ENCODE results near the gene PTPRT. TPM values are rescaled to one million over a fixed set of nuclear protein-coding genes. Genes with fewer than 3 reads are reported as not detected.

PTPRT gene
- total and polyA plus RNA-seq, 2 of the 13 experiments (the other 11 are each of a cell fraction or from before 2014, with no cell fraction given), result under 0.01 to 0.09 TPM

DNA sequence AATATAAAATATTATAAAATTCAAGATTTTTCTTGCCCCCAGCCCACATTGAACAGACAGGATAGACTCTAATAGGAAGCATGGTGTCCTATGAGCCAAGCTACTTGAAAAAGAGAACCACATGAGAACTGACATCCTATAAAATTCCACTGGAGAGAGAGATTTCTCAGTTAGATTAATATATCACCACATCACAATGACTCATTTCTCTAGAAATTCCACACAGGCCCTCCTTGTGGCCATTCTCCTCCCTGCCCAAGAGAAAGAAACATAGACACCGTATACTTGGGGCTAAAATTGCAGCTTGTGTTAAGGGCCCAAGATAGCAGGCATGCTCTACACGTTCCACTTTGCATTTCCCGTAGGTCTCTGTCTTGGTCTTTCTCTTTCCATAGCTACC lies 481.4 kb downstream of the PTPRT start:
- POLR2A ChIA-PET, result no interaction called here
- Histone ChIP-seq H3K9me3 (ENCODE audit: low read length) (peaks cover 95% of the 10 kb centered on the region), H3K4me2 (ENCODE audit: low read depth, low read length) (no peak overlapping the region), H3K27me3 (ENCODE audit: control insufficient read depth in 1 of 2, insufficient read depth in 2 of 2, low read length in 2 of 2) (no peaks in the 10 kb centered on the region), H3K27ac (ENCODE audit: extremely low read length, insufficient read depth, low read length) (no peak overlapping the region), H4K20me1 (ENCODE audit: insufficient read depth, low read length) (no peaks in the 10 kb centered on the region), H3K79me2 (ENCODE audit: insufficient read depth, low read length) (no peaks in the 10 kb centered on the region), H3K36me3 (replicated peaks in 1 of 2; ENCODE audit: control insufficient read depth in 1 of 2, insufficient read depth in 2 of 2, low read length in 2 of 2) (no peaks in the 10 kb centered on the region), H3K4me1 (ENCODE audit: insufficient read depth, low read length) (no peaks in the 10 kb centered on the region), H3K4me3 (replicated peaks in 1 of 3; ENCODE audit: insufficient read depth in 1 of 3, low read depth in 2 of 3, low read length in 3 of 3) (no peak overlapping the region), H2AFZ (ENCODE audit: low read length) (no peak overlapping the region), H3K9ac (ENCODE audit: insufficient read depth, low read depth, low read length) (no peak overlapping the region)
- no peak for DNase-seq (ENCODE audit: low spot score)
- no peak for ATAC-seq
- TF ChIP-seq ZKSCAN1 (IDR thresholded peaks at IDR 0.05; ENCODE audit: low read length) (no peak), SALL2 (CRISPR knock-in tag; IDR thresholded peaks at IDR 0.05) (no peak), ZNF282 (IDR thresholded peaks at IDR 0.05; ENCODE audit: partially characterized antibody) (no peak), CHCHD3 (CRISPR knock-in tag; IDR thresholded peaks at IDR 0.05) (no peak), IKZF4 (CRISPR knock-in tag; IDR thresholded peaks at IDR 0.05; ENCODE audit: borderline replicate concordance, low read depth, not compliant biosample characterization) (no peak)
- TF ChIP-seq, protein P1, sequence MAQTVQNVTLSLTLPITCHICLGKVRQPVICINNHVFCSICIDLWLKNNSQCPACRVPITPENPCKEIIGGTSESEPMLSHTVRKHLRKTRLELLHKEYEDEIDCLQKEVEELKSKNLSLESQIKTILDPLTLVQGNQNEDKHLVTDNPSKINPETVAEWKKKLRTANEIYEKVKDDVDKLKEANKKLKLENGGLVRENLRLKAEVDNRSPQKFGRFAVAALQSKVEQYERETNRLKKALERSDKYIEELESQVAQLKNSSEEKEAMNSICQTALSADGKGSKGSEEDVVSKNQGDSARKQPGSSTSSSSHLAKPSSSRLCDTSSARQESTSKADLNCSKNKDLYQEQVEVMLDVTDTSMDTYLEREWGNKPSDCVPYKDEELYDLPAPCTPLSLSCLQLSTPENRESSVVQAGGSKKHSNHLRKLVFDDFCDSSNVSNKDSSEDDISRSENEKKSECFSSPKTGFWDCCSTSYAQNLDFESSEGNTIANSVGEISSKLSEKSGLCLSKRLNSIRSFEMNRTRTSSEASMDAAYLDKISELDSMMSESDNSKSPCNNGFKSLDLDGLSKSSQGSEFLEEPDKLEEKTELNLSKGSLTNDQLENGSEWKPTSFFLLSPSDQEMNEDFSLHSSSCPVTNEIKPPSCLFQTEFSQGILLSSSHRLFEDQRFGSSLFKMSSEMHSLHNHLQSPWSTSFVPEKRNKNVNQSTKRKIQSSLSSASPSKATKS (CRISPR knock-in tag; IDR thresholded peaks at IDR 0.05), result no peak
- intact Hi-C loops (cut with micrococcal nuclease; ENCODE audit: unreplicated experiment) (no loop called here), in situ Hi-C loops (cut with HindIII; ENCODE audit: extremely low pct_ligation_motif_present, low pct_unique_long_range_greater_than_20kb) (no loop called here)
- CTCF ChIA-PET (ENCODE audit: low intra/inter-chr PET ratio, low total read pairs), result no interaction called here
- BruUV-seq (replicated peaks), result no TSS peak
- no peak for FAIRE-seq
- 13% methylated on average over 3 of the region's 3 CpGs for WGBS (ENCODE audit: low lambda C conversion rate)

DNA sequence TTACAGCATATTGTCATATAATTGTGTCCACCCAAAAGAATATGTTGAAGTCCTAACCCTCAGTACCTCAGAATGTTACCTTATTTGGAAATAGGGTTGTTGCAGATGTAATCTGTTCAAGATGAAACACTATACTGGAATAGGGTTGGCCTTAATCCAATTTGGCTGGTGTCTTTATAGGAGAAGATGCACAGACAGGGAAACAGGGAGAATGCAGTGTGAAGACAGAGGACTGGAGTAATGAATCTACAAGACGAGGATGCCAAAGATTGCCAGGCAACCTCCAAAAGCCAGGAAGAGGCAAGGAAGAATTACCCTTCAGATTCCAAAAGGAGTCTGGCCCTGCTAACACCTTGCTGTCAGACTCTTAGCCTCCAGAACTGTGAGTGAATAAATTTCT lies 482.9 kb downstream of the PTPRT start:
- H3K4me1 ChIP-seq (ENCODE audit: insufficient read depth, low read length), result no peaks in the 10 kb centered on the region
- H3K27ac ChIP-seq (ENCODE audit: extremely low read length, insufficient read depth, low read length), result no peak overlapping the region
- H4K20me1 ChIP-seq (ENCODE audit: insufficient read depth, low read length), result no peaks in the 10 kb centered on the region
- no peaks in the 10 kb centered on the region for H3K79me2 ChIP-seq (ENCODE audit: insufficient read depth, low read length)
- H3K9me3 ChIP-seq (ENCODE audit: low read length), result peaks cover 95% of the 10 kb centered on the region
- in situ Hi-C loops (cut with HindIII; ENCODE audit: extremely low pct_ligation_motif_present, low pct_unique_long_range_greater_than_20kb), result no loop called here
- H3K4me2 ChIP-seq (ENCODE audit: low read depth, low read length), result no peak overlapping the region
- POLR2A ChIA-PET, result no interaction called here
- no peak for DNase-seq (ENCODE audit: low spot score)
- no TSS peak for BruUV-seq (replicated peaks)
- ATAC-seq, result no peak
- CTCF ChIA-PET (ENCODE audit: low intra/inter-chr PET ratio, low total read pairs), result no interaction called here
- H3K9ac ChIP-seq (ENCODE audit: insufficient read depth, low read depth, low read length), result no peak overlapping the region
- H2AFZ ChIP-seq (ENCODE audit: low read length), result no peak overlapping the region
- no peaks in the 10 kb centered on the region for H3K36me3 ChIP-seq (replicated peaks in 1 of 2; ENCODE audit: control insufficient read depth in 1 of 2, insufficient read depth in 2 of 2, low read length in 2 of 2)
- FAIRE-seq, result no peak
- no peaks in the 10 kb centered on the region for H3K27me3 ChIP-seq (ENCODE audit: control insufficient read depth in 1 of 2, insufficient read depth in 2 of 2, low read length in 2 of 2)
- 0% methylated on average over 1 of the region's 1 CpG for WGBS (ENCODE audit: low lambda C conversion rate)
- intact Hi-C loops (cut with micrococcal nuclease; ENCODE audit: unreplicated experiment), result no loop called here
- H3K4me3 ChIP-seq (replicated peaks in 1 of 3; ENCODE audit: insufficient read depth in 1 of 3, low read depth in 2 of 3, low read length in 3 of 3), result no peak overlapping the region
- TF ChIP-seq ZNF143 (CRISPR knock-in tag; IDR thresholded peaks at IDR 0.05) (no peak), ZNF383 (CRISPR knock-in tag; IDR thresholded peaks at IDR 0.05; ENCODE audit: borderline replicate concordance) (no peak), MAFK (conservative IDR thresholded peaks at IDR 0.05 in 1 of 2, IDR thresholded peaks at IDR 0.05 in 1 of 2; ENCODE audit: low read length in 2 of 2) (no peak), ZFP62 (CRISPR knock-in tag; IDR thresholded peaks at IDR 0.05) (no peak), ZNF496 (CRISPR knock-in tag; IDR thresholded peaks at IDR 0.05; ENCODE audit: insufficient replicate concordance) (no peak), ZNF230 (CRISPR knock-in tag; IDR thresholded peaks at IDR 0.05) (no peak), RCOR2 (CRISPR knock-in tag; IDR thresholded peaks at IDR 0.05) (no peak), ZNF296 (CRISPR knock-in tag; conservative IDR thresholded peaks at IDR 0.05) (no peak), MIXL1 (CRISPR knock-in tag; IDR thresholded peaks at IDR 0.05) (no peak), YEATS4 (CRISPR knock-in tag; IDR thresholded peaks at IDR 0.05; ENCODE audit: borderline replicate concordance) (no peak), MAF1 (CRISPR knock-in tag; IDR thresholded peaks at IDR 0.05; ENCODE audit: borderline replicate concordance) (no peak), ESRRA (CRISPR knock-in tag; IDR thresholded peaks at IDR 0.05; ENCODE audit: low read depth) (no peak)
- TF ChIP-seq, protein P2, sequence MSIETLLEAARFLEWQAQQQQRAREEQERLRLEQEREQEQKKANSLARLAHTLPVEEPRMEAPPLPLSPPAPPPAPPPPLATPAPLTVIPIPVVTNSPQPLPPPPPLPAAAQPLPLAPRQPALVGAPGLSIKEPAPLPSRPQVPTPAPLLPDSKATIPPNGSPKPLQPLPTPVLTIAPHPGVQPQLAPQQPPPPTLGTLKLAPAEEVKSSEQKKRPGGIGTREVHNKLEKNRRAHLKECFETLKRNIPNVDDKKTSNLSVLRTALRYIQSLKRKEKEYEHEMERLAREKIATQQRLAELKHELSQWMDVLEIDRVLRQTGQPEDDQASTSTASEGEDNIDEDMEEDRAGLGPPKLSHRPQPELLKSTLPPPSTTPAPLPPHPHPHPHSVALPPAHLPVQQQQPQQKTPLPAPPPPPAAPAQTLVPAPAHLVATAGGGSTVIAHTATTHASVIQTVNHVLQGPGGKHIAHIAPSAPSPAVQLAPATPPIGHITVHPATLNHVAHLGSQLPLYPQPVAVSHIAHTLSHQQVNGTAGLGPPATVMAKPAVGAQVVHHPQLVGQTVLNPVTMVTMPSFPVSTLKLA (IDR thresholded peaks at IDR 0.05), result no peak
